HG02571 (cell line): ENCODE measurements around the gene ITGA5.
"Not testable (repeated sequence)": the region's sequence is repeated elsewhere in the genome, so short reads cannot be mapped to it uniquely, and the experiment has no call there.

Experiments used
- ATAC-seq: cut with Tn5 transposase; IDR thresholded peaks from one replicate; pipeline ENCODE4 v1.9.1; 2021; ENCODE audit warnings: mild to moderate bottlenecking, moderate library complexity; ENCODE audit not compliant: unreplicated experiment

Gene ITGA5

GRCh38 chr12:54356228-54356627 lies 62.8 kb downstream of the ITGA5 start:
- ATAC-seq = no peak

GRCh38 chr12:54355104-54355815 lies 63.8 kb downstream of the ITGA5 start:
- ATAC-seq = no peak

GRCh38 chr12:54354271-54354670 lies 64.8 kb downstream of the ITGA5 start:
- not testable (repeated sequence) for ATAC-seq

GRCh38 chr12:54352891-54353874 lies 65.9 kb downstream of the ITGA5 start:
- no peak for ATAC-seq

GRCh38 chr12:54352022-54352531 lies 67.0 kb downstream of the ITGA5 start:
- ATAC-seq = no peak

GRCh38 chr12:54351341-54351740 lies 67.7 kb downstream of the ITGA5 start:
- no peak for ATAC-seq

GRCh38 chr12:54350743-54351142 lies 68.3 kb downstream of the ITGA5 start:
- ATAC-seq = no peak

- no peak for ATAC-seq
These were observed 69.4 kb downstream of the ITGA5 start for GRCh38 chr12:54349679-54350078.

GRCh38 chr12:54349036-54349435 lies 70.0 kb downstream of the ITGA5 start:
- ATAC-seq = no peak
